Measurements from ENCODE around the gene ROBO1.

DNA sequence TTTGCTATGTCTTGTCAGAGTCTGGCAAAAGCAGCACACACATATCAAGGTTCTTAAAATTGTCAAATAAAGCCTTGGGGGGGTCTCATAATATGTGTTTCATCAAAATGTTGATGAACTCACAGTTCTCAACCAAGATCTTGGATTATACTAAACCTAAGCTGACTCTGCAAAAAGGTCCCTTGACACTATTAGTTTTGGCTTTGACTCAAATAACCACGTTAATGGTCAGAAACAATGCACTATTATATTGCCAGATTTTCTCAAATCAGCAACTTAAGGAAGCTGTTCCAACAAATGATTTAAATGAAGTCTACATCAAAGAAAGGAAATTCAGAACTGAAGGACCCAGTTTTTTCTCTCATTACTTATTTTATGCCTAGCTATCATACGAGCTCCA lies 1063.9 kb downstream of the ROBO1 start:
- TF ChIP-seq CTCF (IDR thresholded peaks at IDR 0.05) (no peak), POLR2A (IDR thresholded peaks at IDR 0.05) (no peak)
